Measurements from ENCODE around the gene CLDN1. TPM values are rescaled to one million over a fixed set of nuclear protein-coding genes. Genes with fewer than 3 reads are reported as not detected.

The CLDN1 gene
- total and polyA plus RNA-seq, 2 donors (not counting 1 experiment from before 2014, with no cell fraction given): not detected

DNA sequence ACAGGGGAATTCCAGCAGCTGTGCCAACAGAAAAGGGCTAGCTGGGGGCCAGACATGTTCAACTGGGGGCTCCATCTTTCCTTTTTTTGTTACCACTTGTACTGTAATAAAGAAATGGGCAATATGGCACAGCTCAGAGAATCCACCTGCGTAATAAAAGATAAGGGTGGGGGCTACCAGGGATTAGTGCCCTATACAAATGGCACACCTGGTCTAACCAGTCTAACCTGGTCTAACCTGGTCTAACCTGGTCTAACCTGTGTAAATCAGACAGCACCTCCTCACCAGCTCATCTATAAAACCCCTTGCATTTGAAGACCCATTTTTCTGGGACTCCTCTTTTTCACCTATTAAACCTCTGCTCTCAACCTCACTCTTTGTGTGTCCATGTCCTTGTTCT, 39.5 kb upstream of the CLDN1 start:
- no peak overlapping the region for H3K4me3 ChIP-seq (ENCODE audit: control extremely low read depth in 1 of 5, extremely low read depth in 1 of 5, insufficient read depth in 1 of 5, low read depth in 2 of 5, low read length in 4 of 5)
- H3K9ac ChIP-seq (ENCODE audit: low read length): no peak overlapping the region
- no CpG with 5 or more reads among the region's 1 CpG for WGBS (ENCODE audit: insufficient coverage)
- H2AFZ ChIP-seq (ENCODE audit: insufficient read depth, low read depth, low read length, poor library complexity, severe bottlenecking): no peak overlapping the region
- TF ChIP-seq EZH2 (IDR thresholded peaks at IDR 0.05; ENCODE audit: borderline replicate concordance, insufficient read depth, low read depth, low read length, poor library complexity, severe bottlenecking): no peak
- TF ChIP-seq CTCF (IDR thresholded peaks at IDR 0.05): no peak
- POLR2A ChIA-PET: no interaction called here
- intact Hi-C loops (cut with micrococcal nuclease): no loop called here
- H3K36me3 ChIP-seq (replicated peaks in 1 of 2; ENCODE audit: control extremely low read depth in 1 of 2, control insufficient read depth in 1 of 2, extremely low read depth in 1 of 2, insufficient read depth in 2 of 2, low read length in 1 of 2): no peaks in the 10 kb centered on the region
- no peak overlapping the region for H3K27ac ChIP-seq (ENCODE audit: low read length in 2 of 2)
- no peak for ATAC-seq (ENCODE audit: low read depth)
- CTCF ChIA-PET: no interaction called here
- no peak overlapping the region for H3K4me3 Mint-ChIP-seq
- H3K4me2 ChIP-seq (replicated peaks; ENCODE audit: low read depth, low read length, poor library complexity, severe bottlenecking): no peak overlapping the region
- H4K20me1 ChIP-seq (ENCODE audit: control insufficient read depth, insufficient read depth, low read length, poor library complexity, severe bottlenecking): no peaks in the 10 kb centered on the region
- H3K79me2 ChIP-seq (ENCODE audit: control insufficient read depth, insufficient read depth, low read length): no peaks in the 10 kb centered on the region
- H3K4me1 ChIP-seq (ENCODE audit: control insufficient read depth in 2 of 2, insufficient read depth in 2 of 2, low read length in 2 of 2): no peaks in the 10 kb centered on the region
- H3K27ac Mint-ChIP-seq: no peak overlapping the region
- H3K9me3 ChIP-seq (ENCODE audit: control extremely low read depth in 1 of 3, control insufficient read depth in 2 of 3, insufficient read depth in 1 of 3, low read length in 2 of 3): no peaks in the 10 kb centered on the region
- H3K27me3 ChIP-seq (replicated peaks in 1 of 4; ENCODE audit: control extremely low read depth in 1 of 4, control insufficient read depth in 3 of 4, insufficient read depth in 4 of 4, low read length in 3 of 4): no peaks in the 10 kb centered on the region
- no peaks in the 10 kb centered on the region for H3K4me1 Mint-ChIP-seq
- DNase-seq: no peak
- H3K9me3 Mint-ChIP-seq (ENCODE audit: insufficient read depth): no peaks in the 10 kb centered on the region
- H3K27me3 Mint-ChIP-seq: no peaks in the 10 kb centered on the region

- Histone ChIP-seq H3K4me3 (ENCODE audit: control extremely low read depth in 1 of 5, extremely low read depth in 1 of 5, insufficient read depth in 1 of 5, low read depth in 2 of 5, low read length in 4 of 5) (no peak overlapping the region), H4K20me1 (ENCODE audit: control insufficient read depth, insufficient read depth, low read length, poor library complexity, severe bottlenecking) (no peaks in the 10 kb centered on the region), H3K36me3 (replicated peaks in 1 of 2; ENCODE audit: control extremely low read depth in 1 of 2, control insufficient read depth in 1 of 2, extremely low read depth in 1 of 2, insufficient read depth in 2 of 2, low read length in 1 of 2) (no peaks in the 10 kb centered on the region), H3K4me2 (replicated peaks; ENCODE audit: low read depth, low read length, poor library complexity, severe bottlenecking) (no peak overlapping the region), H3K9ac (ENCODE audit: low read length) (no peak overlapping the region), H3K4me1 (ENCODE audit: control insufficient read depth in 2 of 2, insufficient read depth in 2 of 2, low read length in 2 of 2) (no peaks in the 10 kb centered on the region), H3K27me3 (replicated peaks in 1 of 4; ENCODE audit: control extremely low read depth in 1 of 4, control insufficient read depth in 3 of 4, insufficient read depth in 4 of 4, low read length in 3 of 4) (no peaks in the 10 kb centered on the region), H3K27ac (ENCODE audit: low read length in 2 of 2) (no peak overlapping the region), H3K79me2 (ENCODE audit: control insufficient read depth, insufficient read depth, low read length) (no peaks in the 10 kb centered on the region), H2AFZ (ENCODE audit: insufficient read depth, low read depth, low read length, poor library complexity, severe bottlenecking) (no peak overlapping the region), H3K9me3 (ENCODE audit: control extremely low read depth in 1 of 3, control insufficient read depth in 2 of 3, insufficient read depth in 1 of 3, low read length in 2 of 3) (no peaks in the 10 kb centered on the region)
- no peak for ATAC-seq (ENCODE audit: low read depth)
- Mint-ChIP-seq H3K4me1 (no peaks in the 10 kb centered on the region), H3K9me3 (ENCODE audit: insufficient read depth) (no peaks in the 10 kb centered on the region), H3K27ac (no peak overlapping the region), H3K4me3 (no peak overlapping the region), H3K27me3 (no peaks in the 10 kb centered on the region)
- intact Hi-C loops (cut with micrococcal nuclease): no loop called here
- ChIA-PET CTCF (no interaction called here), POLR2A (no interaction called here)
- WGBS (ENCODE audit: insufficient coverage): no CpG with 5 or more reads among the region's 2 CpGs
- TF ChIP-seq EZH2 (IDR thresholded peaks at IDR 0.05; ENCODE audit: borderline replicate concordance, insufficient read depth, low read depth, low read length, poor library complexity, severe bottlenecking) (no peak), CTCF (IDR thresholded peaks at IDR 0.05) (no peak)
- no peak for DNase-seq
Observed at GRCh38 chr3:190360228-190360627, 38.0 kb upstream of the CLDN1 start.
